ENCODE data around the gene AP3M1. TPM values are rescaled to one million over a fixed set of nuclear protein-coding genes. Genes with fewer than 3 reads are reported as not detected.
A peak's percentile ranks its signal among the peaks of the same experiment; 100 is the strongest.

Gene AP3M1
- total RNA-seq, 1 donor: 35.8 TPM

GRCh38 chr10:74075906-74076305, 74.7 kb downstream of the AP3M1 start:
- no peaks in the 10 kb centered on the region for H3K27me3 ChIP-seq (ENCODE audit: insufficient read depth, low read length)
- no peaks in the 10 kb centered on the region for H3K9me3 ChIP-seq (ENCODE audit: low read depth, low read length)
- H3K36me3 ChIP-seq (ENCODE audit: insufficient read depth, low read length): peaks cover 50% of the 10 kb centered on the region
- H3K4me2 ChIP-seq (ENCODE audit: insufficient read depth, low read length): no peak overlapping the region
- H3K79me2 ChIP-seq (ENCODE audit: insufficient read depth, low read length): peaks cover 80% of the 10 kb centered on the region
- H3K4me1 ChIP-seq (ENCODE audit: insufficient read depth, low read length): peaks cover 57% of the 10 kb centered on the region
- H3K4me3 ChIP-seq (ENCODE audit: insufficient read depth, low read length): no peak overlapping the region
- no peak overlapping the region for H2AFZ ChIP-seq (ENCODE audit: low read length)
- TF ChIP-seq CTCF (IDR thresholded peaks at IDR 0.05; ENCODE audit: extremely low read depth, low read depth, low read length): no peak
- no peak for DNase-seq (ENCODE audit: insufficient read length, low spot score, missing footprints)
- peaks cover 22% of the 10 kb centered on the region for H4K20me1 ChIP-seq (ENCODE audit: insufficient read depth, low read length)
- H3K27ac ChIP-seq (ENCODE audit: low read depth, low read length): no peak overlapping the region

GRCh38 chr10:74072503-74072902, 78.1 kb downstream of the AP3M1 start:
- H3K4me1 ChIP-seq (ENCODE audit: insufficient read depth, low read length): peaks cover 43% of the 10 kb centered on the region
- no peak overlapping the region for H3K27ac ChIP-seq (ENCODE audit: low read depth, low read length)
- H3K4me3 ChIP-seq (ENCODE audit: insufficient read depth, low read length): no peak overlapping the region

GRCh38 chr10:74071157-74071556, 79.5 kb downstream of the AP3M1 start:
- no peak for TF ChIP-seq CTCF (IDR thresholded peaks at IDR 0.05; ENCODE audit: extremely low read depth, low read depth, low read length)

More at GRCh38 chr10:74072503-74072902, 78.1 kb downstream of the AP3M1 start:
- Histone ChIP-seq H3K4me2 (ENCODE audit: insufficient read depth, low read length) (no peak overlapping the region), H2AFZ (ENCODE audit: low read length) (no peak overlapping the region), H3K27me3 (ENCODE audit: insufficient read depth, low read length) (no peaks in the 10 kb centered on the region), H4K20me1 (ENCODE audit: insufficient read depth, low read length) (peaks cover 36% of the 10 kb centered on the region), H3K36me3 (ENCODE audit: insufficient read depth, low read length) (peaks cover 55% of the 10 kb centered on the region), H3K79me2 (ENCODE audit: insufficient read depth, low read length) (peaks cover 83% of the 10 kb centered on the region), H3K9me3 (ENCODE audit: low read depth, low read length) (no peaks in the 10 kb centered on the region)
- DNase-seq (ENCODE audit: insufficient read length, low spot score, missing footprints): no peak
- no peak for TF ChIP-seq CTCF (IDR thresholded peaks at IDR 0.05; ENCODE audit: extremely low read depth, low read depth, low read length)

More at GRCh38 chr10:74071157-74071556, 79.5 kb downstream of the AP3M1 start:
- H2AFZ ChIP-seq (ENCODE audit: low read length): no peak overlapping the region
- H3K4me1 ChIP-seq (ENCODE audit: insufficient read depth, low read length): peaks cover 37% of the 10 kb centered on the region
- H3K9me3 ChIP-seq (ENCODE audit: low read depth, low read length): no peaks in the 10 kb centered on the region
- H3K27ac ChIP-seq (ENCODE audit: low read depth, low read length): peak overlapping the region; percentile 51
- no peaks in the 10 kb centered on the region for H3K27me3 ChIP-seq (ENCODE audit: insufficient read depth, low read length)
- peak overlapping the region; percentile 23 for H3K4me2 ChIP-seq (ENCODE audit: insufficient read depth, low read length)
- H4K20me1 ChIP-seq (ENCODE audit: insufficient read depth, low read length): peaks cover 37% of the 10 kb centered on the region
- DNase-seq (ENCODE audit: insufficient read length, low spot score, missing footprints): no peak
- peaks cover 44% of the 10 kb centered on the region for H3K36me3 ChIP-seq (ENCODE audit: insufficient read depth, low read length)
- no peak overlapping the region for H3K4me3 ChIP-seq (ENCODE audit: insufficient read depth, low read length)
- H3K79me2 ChIP-seq (ENCODE audit: insufficient read depth, low read length): peaks cover 82% of the 10 kb centered on the region

Other genes starting within 250 kb of the AP3M1 start
- gene PLAU, start 239.7 kb downstream of the AP3M1 start, total RNA-seq: 27.9 and 40.7 TPM in 2 replicates
- 169 and 201 TPM in 2 replicates for gene VCL, start 152.7 kb downstream of the AP3M1 start, total RNA-seq
- gene ADK, start 393 bp upstream of the AP3M1 start, total RNA-seq: 34.0 and 46.3 TPM in 2 replicates